MM.1S (cell line): ENCODE data around the gene GARNL3.

Experiments
- DNase-seq: peaks from one replicate; pipeline ENCODE4 v3.0.0-alpha.2; 2015
- H2AFZ ChIP-seq: fragments of 300-600 bp; sonication (generic); 2 replicates; pipeline ENCODE4 v1.6.0; 2016; ENCODE audit warnings: antibody characterized with exemption, low read length
- H3F3A ChIP-seq: fragments of 300-600 bp; sonication (generic); 2 replicates; pipeline ENCODE4 v1.6.1; 2016; ENCODE audit warnings: mild to moderate bottlenecking, antibody characterized with exemption, low read length, moderate library complexity, mixed read lengths; ENCODE audit not compliant: insufficient read depth
- H3K27ac ChIP-seq: fragments of 300-600 bp; sonication (generic); 2 replicates; pipeline ENCODE4 v1.5.1; 2016; ENCODE audit warnings: mild to moderate bottlenecking, low read length
- H3K27me3 ChIP-seq: fragments of 300-600 bp; sonication (generic); replicated peaks from 2 replicates; pipeline ENCODE4 v1.6.0; 2016; ENCODE audit warnings: low read length; ENCODE audit not compliant: insufficient read depth
- H3K36me3 ChIP-seq: fragments of 300-600 bp; sonication (generic); replicated peaks from 2 replicates; pipeline ENCODE4 v1.6.1; 2016; ENCODE audit warnings: mild to moderate bottlenecking, low read length, mixed read lengths; ENCODE audit not compliant: insufficient read depth
- H3K4me1 ChIP-seq: fragments of 300-600 bp; sonication (generic); 2 replicates; pipeline ENCODE4 v1.6.1; 2016; ENCODE audit warnings: low read length, mixed read lengths
- H3K4me2 ChIP-seq: fragments of 300-600 bp; sonication (generic); 2 replicates; pipeline ENCODE4 v1.6.0; 2016; ENCODE audit warnings: low read depth, low read length
- H3K4me3 ChIP-seq: fragments of 300-600 bp; sonication (generic); 2 replicates; pipeline ENCODE4 v1.5.1; 2016; ENCODE audit warnings: low read length, mixed read lengths
- H3K79me2 ChIP-seq: fragments of 300-600 bp; sonication (generic); 2 replicates; pipeline ENCODE4 v1.6.1; 2016; ENCODE audit warnings: mixed run types, low read length, mixed read lengths
- H3K9ac ChIP-seq: fragments of 300-600 bp; sonication (generic); 2 replicates; pipeline ENCODE4 v1.6.1; 2016; ENCODE audit warnings: low read length, mixed read lengths
- H3K9me2 ChIP-seq: fragments of 300-600 bp; sonication (generic); replicated peaks from 2 replicates; pipeline ENCODE4 v1.6.1; 2016; ENCODE audit warnings: mild to moderate bottlenecking, low read length, mixed read lengths; ENCODE audit not compliant: insufficient read depth
- H3K9me3 ChIP-seq: fragments of 300-600 bp; sonication (generic); replicated peaks from 2 replicates; pipeline ENCODE4 v1.6.1; 2016; ENCODE audit warnings: mild to moderate bottlenecking, low read length, mixed read lengths; ENCODE audit not compliant: insufficient read depth
- H4K20me1 ChIP-seq: fragments of 300-600 bp; sonication (generic); 2 replicates; pipeline ENCODE4 v1.6.1; 2016; ENCODE audit warnings: mild to moderate bottlenecking, low read length, moderate library complexity, mixed read lengths; ENCODE audit not compliant: insufficient read depth
- CTCF ChIP-seq: fragments of 300-600 bp; sonication (generic); IDR thresholded peaks from 2 replicates; pipeline ENCODE4 v1.5.1; 2016; ENCODE audit warnings: antibody characterized with exemption, low read length, mixed read lengths
- EZH2 ChIP-seq: fragments of 300-600 bp; sonication (generic); optimal IDR thresholded peaks from 2 replicates; pipeline ENCODE3; 2017; ENCODE audit warnings: low read depth, mild to moderate bottlenecking, antibody characterized with exemption, low read length, mixed read lengths
- EZH2phosphoT487 ChIP-seq: fragments of 300-600 bp; sonication (generic); IDR thresholded peaks from 2 replicates; pipeline ENCODE4 v1.6.1; 2018; ENCODE audit warnings: antibody characterized with exemption, low read length

GARNL3 gene

GRCh38 chr9:127417131-127418036 lies 152.8 kb downstream of the GARNL3 start:
- Histone ChIP-seq H3K79me2 (peaks cover 3% of the 10 kb centered on the region), H3F3A (no peaks in the 10 kb centered on the region), H3K9me3 (no peaks in the 10 kb centered on the region), H3K36me3 (no peaks in the 10 kb centered on the region), H2AFZ (no peak overlapping the region), H3K9me2 (no peaks in the 10 kb centered on the region), H3K4me2 (no peak overlapping the region), H3K9ac (no peak overlapping the region), H3K4me1 (no peaks in the 10 kb centered on the region), H3K4me3 (no peak overlapping the region), H3K27me3 (no peaks in the 10 kb centered on the region), H3K27ac (no peak overlapping the region), H4K20me1 (no peaks in the 10 kb centered on the region)
- TF ChIP-seq EZH2phosphoT487 (no peak), EZH2 (no peak), CTCF (no peak)
- DNase-seq, result no peak

GRCh38 chr9:127418037-127418471 lies 153.5 kb downstream of the GARNL3 start:
- H3K27me3 ChIP-seq, result no peaks in the 10 kb centered on the region
- no peak overlapping the region for H3K27ac ChIP-seq
- H3K36me3 ChIP-seq, result no peaks in the 10 kb centered on the region
- no peaks in the 10 kb centered on the region for H4K20me1 ChIP-seq
- H3K9ac ChIP-seq, result no peak overlapping the region
- peak; percentile 25 for TF ChIP-seq CTCF
- TF ChIP-seq EZH2phosphoT487, result no peak
- DNase-seq, result no peak
- H2AFZ ChIP-seq, result no peak overlapping the region
- peaks cover 10% of the 10 kb centered on the region for H3K79me2 ChIP-seq
- H3F3A ChIP-seq, result no peaks in the 10 kb centered on the region
- H3K9me3 ChIP-seq, result no peaks in the 10 kb centered on the region
- no peaks in the 10 kb centered on the region for H3K9me2 ChIP-seq
- no peak overlapping the region for H3K4me2 ChIP-seq
- H3K4me3 ChIP-seq, result no peak overlapping the region
- H3K4me1 ChIP-seq, result peaks cover 4% of the 10 kb centered on the region

- Histone ChIP-seq H4K20me1 (no peaks in the 10 kb centered on the region), H3K9me2 (no peaks in the 10 kb centered on the region), H3K9me3 (no peaks in the 10 kb centered on the region), H3K4me1 (peaks cover 7% of the 10 kb centered on the region), H3K27ac (no peak overlapping the region), H3K36me3 (no peaks in the 10 kb centered on the region), H3K9ac (no peak overlapping the region), H2AFZ (no peak overlapping the region), H3K4me3 (no peak overlapping the region), H3K27me3 (no peaks in the 10 kb centered on the region), H3K4me2 (no peak overlapping the region), H3F3A (0 out of 2 replicates have a peak, but pooled peaks cover under 1% of the 10 kb centered on the region), H3K79me2 (peaks cover 18% of the 10 kb centered on the region)
- no peak for DNase-seq
- TF ChIP-seq EZH2phosphoT487 (no peak), CTCF (no peak), EZH2 (no peak)
Measured at GRCh38 chr9:127419348-127419747, 154.8 kb downstream of the GARNL3 start.
